HG02798 (cell line): Measurements from ENCODE around the gene YARS1.

Experiments
- ATAC-seq: cut with Tn5 transposase; IDR thresholded peaks from one replicate; pipeline ENCODE4 v1.9.1; 2021; ENCODE audit warnings: mild to moderate bottlenecking; ENCODE audit not compliant: unreplicated experiment, poor library complexity

Gene YARS1

DNA sequence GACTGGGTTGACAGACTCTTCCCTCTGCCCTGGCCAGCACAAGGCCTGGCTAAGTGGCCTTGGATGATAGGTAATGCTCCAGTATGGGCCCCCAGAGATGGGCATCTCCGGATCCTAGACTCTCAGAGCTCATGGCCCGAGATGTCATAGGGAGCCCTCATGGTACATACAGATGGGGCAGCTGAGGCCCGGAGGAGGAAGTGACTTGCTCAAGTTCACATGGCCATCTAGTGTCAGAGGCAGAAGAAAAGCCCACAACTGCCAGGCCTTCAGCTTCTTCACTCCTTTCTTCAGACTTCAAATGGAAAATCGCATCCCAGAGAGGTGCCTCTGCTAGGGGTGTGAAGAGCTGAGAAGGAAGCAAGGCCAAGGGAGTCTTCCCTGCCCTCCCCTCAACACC, 67.8 kb downstream of the YARS1 start:
- no peak for ATAC-seq

DNA sequence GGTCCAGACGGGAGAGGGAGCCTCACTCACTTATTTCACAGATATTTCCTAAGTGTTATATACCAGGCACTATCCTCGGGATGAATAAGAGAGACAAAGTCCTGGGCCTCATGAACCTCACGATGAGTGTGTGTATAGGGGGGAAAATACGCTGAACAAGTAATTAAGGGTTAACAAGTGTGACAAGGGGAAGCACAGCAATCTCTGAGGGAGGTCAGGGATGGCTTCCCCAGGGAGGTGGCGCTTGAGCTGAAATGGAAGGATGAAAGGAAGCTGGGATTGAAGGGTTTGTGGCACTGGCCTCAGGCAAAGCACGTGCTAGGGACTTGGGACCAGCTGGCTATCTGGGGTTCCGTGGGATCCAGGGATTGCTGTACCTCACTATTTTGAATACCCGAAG, 68.2 kb downstream of the YARS1 start:
- ATAC-seq = no peak

DNA sequence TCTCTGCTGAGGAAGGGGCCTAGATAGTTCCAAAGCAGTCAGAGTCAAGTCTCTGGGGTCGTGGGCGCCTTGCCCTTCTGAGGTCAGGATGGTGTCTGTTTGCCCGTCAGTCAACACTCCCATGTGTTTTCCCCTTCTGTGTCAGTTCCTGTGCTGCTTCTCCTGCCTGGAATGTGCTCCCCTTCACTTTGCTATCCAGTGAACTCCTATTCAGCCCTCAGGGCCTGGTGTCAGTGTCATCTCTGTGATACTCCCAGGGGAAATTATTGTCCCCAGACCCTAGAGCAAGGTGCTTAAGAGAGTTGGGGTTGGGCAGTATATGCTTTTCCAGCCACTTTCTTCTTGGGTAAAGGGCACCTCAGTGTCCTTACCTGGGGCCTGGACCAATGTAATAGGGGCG, 68.8 kb downstream of the YARS1 start:
- ATAC-seq = no peak

DNA sequence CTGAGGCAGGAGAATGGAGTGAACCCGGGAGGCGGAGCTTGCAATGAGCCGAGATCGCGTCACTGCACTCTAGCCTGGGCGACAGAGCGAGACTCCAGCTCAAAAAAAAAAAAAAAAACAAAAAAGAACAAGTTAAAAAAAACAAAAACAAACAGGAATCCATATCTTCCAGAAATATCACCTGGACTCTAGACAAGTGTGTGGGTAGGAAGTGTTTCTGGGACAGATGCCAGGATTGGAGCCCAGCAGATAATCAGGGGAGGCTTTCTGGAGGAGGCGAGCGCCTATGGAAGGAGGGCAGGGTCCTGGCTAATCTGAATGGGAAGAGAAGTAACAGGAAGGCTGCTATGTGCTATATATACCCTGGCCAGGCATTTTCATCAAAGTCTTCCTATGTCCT, 71.0 kb downstream of the YARS1 start:
- ATAC-seq = no peak

DNA sequence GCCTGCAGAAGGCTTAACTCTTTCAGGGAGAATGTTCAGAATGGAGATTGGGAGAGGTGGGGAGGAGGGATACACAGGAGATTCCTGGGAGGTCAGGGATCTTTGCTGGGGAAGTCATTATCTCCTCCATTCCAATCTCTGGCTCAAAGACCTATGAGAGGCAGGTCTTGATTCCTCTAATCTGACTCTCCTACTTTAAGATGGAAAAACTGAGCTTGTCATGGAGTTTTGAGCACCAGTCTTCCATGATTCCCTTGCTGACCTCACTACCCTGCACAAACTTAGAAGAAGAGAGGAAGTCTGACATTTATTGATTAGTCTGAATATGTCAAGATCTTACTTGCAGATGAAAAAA, 73.1 kb downstream of the YARS1 start:
- ATAC-seq = no peak

DNA sequence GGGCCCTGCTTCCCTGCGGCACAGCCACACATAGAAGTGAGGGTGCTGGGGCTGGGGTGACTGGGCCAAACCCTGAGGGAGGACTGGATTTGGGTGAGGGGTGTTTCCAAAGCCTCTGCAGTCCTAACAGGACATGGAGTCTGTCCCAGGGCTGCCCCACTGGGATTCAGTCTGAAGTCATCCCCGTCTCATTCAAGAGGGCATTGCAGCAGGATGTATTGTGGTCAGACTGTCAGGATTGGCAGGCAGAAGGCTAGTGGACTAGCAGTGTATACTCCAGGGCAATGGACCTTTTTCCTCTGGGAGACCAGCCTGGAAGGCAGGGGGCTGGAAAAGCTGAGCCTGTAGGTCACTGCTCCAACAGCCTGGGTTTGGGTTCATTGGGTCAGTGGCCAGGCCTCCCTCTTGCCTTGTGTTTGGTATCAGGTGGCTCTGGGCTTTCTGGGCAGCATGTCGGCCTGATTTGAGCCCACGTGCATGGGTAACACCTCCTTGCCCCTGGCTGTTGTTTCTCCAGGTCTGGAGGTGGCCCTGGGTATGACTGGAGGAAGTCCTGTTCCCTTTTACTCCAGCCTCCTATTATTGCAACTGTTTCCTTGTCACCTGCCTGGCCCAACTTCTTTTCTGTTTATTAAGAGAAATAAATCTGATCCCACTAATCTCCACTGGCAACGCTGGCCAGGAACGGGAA, 73.6 kb downstream of the YARS1 start:
- ATAC-seq = no peak

DNA sequence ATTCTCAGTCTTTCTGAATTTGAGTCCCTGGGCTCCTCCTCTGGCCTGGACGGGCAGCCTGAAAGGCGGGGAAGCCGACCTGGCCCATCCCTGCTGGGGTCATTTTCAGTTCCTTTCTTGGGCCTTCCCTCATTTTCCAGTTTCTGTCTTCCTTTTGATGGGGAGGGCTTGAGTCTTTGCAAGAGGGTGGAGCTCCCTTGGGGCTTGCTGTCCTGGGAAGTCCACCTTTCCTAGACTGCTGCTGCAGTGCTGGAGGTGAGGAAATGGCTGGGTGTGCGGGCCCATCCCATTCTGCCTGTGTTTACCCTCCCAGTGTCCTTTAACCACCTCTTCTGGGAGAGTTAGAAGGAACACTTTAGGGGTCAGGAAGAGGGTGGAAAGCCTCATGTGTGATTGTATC, 74.2 kb downstream of the YARS1 start:
- ATAC-seq = no peak

DNA sequence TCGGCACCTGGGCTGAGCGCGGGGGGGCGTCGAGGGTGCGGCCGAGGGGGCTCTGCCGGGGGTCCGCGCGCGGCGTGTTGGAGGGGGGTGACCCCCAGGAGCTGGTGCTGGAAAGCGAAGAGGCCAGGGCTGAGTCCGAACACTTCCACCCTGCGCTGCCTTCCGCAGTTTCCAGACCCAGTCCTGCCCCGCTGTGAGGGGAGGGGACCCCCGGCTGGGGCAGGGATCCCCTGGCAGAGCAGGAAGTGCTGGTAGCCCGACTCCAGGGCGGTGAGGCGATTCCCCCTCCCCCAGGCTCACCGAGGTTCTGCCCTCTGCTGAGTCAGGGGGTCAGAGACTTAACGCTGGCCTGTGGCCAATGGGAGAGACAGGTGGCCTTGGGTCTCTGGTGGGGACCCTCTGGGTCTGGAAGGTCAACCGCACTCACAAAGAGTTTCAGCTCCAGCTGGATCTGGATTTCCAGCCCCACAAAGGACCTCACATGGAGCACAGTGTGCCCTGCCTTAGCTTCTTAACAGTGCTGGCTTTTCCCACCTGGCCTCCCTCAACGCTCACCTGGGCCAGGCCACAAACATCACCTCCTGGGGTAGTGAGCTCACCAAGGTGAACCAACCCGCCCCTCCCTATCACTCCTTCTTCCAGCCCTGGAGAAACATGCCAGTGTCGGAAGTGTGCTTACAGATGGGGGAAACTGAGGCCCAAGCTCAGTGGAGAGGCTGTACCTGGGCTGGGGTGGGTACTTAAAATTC, 74.8 kb downstream of the YARS1 start:
- ATAC-seq = no peak

DNA sequence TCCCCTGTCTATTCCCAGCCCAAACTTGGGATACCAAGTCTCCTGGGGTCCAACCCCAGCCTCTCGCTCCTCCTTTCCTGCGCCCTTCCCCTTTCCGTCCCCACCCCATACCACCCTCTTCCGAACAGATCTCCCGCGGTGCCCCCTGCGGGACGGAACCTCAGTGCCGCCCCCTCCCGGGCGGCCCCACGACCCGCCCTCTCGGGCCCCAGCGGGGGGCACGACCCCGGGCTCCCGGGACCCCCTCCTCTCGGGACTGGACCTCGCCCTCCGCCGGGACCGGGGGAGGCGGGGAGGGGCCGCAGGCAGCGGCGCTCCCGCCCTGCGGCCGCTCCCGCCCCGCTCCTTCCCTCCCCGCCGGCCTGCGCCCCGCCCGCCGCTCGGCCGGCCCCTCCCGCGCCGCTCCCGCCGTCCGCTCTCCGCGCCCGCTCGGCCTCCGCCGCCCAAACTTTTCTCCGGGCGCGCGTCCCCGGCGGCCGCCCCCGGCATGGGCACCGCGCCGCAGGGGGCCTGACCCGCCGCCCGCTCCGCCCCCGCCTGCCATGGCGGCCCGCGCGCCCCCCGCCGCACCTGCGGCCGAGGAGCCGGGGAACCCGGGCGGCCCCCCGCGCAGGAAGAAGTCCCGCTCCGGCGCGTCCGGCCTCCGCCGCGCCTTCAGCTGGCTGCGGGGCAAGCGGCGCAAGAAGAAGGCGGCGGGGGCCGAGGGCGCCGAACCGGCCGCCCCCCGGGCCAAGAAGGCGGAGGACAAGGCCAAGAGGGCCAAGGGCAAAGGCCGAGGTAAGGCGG, 75.6 kb downstream of the YARS1 start:
- no peak for ATAC-seq

DNA sequence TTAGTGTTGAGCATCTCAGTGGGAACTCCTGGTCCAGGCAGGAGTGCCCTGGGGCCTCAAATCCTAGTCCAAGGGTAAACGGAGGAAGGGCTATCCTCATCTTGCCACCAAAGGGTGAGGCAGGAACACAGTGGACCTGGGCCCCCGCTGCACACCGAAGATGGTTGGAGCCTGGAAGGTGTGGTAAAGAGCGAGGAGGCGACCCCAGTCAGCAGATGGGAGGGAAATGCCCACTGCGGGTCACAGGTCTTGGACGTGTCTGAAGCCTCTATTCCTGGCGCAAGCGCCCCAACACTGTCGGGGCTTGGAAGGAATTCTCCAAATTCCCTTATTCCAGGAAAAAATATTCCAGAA, 76.1 kb downstream of the YARS1 start:
- ATAC-seq = no peak

DNA sequence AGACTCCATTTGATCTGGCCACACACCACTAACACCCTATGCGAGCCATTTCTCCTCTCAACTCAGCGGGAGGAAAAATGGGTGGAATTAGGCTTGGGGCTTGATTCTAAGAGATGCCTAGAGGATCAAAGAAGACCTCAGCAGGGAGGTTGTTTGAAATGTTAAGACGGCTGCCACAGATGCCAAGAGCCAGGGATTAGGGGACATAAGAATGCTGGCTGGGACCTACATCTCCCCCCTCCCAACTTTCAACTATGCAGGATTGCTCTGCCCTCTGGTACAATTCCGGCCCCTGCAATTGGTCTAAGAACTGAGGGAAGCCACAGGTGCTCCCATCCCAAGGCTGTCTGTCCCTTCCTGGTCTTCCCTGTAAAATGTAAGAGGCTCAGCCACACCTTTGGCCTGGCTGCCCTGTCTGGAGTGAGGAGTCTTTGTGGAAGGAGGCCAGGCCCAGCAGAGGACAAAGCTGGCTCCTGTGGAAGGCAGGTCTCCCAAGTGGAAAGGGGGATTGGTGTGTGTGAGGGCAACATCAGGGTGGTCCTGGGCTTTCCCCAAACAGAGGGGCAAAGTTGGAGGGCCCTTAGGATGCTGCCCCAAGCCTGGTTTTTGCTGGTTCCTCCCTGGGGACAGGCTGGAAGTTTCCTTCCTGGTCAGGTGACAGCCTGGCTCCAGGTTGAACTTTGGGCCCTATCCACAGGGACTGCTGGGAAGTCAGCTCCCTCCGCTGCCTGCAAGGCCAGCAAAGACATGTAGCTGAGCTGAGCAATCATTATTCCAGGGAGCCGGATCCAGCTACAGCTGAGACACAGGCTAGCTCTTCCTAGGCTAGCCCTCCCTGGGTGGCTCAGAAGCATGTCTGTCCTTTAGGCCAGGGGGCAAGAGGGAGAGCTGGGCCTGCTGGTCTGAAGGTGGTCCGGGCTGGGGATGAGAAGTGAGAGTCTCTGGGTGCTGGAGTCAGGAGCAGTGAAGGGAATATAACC, 80.1 kb downstream of the YARS1 start:
- no peak for ATAC-seq

DNA sequence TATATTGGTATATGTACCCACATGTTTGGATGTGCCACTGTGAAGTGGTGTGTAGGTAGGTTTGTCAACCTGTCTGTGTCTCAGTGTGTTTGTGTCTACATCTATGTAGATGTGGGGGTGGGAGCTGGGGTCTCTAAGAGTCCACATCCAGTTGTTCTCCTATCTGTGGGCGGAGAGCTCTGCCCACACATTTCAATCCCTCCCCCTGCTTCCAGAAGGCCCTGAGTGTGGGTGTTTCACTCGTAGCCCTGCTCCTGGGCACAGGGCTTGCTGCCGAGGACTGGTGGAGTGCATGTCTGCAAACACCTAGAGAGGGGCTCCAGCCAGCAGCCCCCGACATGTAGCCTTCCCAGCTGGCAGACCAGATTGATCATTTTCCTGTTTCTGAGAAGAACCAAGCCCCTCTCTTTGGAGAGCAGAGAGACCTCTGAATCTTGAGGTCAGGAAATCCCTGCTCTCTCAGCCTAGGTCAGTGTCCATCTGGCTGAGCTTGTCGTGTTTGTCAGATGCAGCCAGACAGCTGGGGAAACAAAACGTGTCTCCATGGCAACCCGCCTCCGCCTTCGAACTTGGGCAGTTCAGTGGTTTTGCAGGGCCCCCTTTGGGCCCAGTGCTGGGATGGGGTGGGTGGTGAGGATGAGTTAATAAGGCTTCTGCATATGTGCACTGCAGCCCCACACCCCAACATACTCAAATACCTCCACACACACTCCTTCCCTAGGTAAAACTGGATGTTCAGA, 83.4 kb downstream of the YARS1 start:
- ATAC-seq = peak; percentile 62

DNA sequence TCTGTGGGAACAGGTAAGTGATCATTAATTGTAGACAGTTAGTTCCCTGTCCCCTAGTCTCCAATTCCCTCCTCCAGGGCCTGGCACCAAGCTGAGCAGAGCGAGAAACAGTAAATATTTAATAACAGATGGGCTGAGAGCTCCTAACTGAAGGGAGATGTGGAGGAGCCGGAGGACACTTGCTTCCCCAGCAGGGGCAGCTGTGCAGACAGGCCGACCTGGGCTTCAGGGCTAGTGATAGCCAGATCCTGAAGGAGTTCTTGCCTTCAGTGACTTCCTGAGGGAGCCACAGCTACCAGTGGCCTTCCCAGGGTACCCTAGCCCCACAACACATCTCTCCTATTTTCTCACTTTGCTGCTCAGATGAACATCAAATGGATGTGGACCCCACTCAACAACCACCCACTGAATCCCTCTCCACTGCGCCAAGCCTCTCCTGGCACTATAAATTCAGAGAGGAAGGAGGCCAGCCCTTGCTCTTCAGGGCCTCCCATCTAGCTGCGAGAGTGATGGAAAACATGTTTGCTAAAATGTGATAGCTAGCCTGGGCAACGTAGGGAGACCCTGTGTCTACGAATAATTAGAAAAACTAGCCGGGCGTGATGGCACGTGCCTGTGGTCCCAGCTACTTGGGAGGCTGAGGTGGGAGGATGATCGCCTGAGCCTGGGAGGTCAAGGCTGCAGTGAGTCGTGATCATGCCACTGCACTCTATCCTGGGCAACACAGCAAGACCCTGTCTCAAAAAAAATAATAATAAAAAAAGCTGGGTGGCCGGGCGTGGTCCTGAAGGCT, 87.7 kb downstream of the YARS1 start:
- ATAC-seq = no peak

DNA sequence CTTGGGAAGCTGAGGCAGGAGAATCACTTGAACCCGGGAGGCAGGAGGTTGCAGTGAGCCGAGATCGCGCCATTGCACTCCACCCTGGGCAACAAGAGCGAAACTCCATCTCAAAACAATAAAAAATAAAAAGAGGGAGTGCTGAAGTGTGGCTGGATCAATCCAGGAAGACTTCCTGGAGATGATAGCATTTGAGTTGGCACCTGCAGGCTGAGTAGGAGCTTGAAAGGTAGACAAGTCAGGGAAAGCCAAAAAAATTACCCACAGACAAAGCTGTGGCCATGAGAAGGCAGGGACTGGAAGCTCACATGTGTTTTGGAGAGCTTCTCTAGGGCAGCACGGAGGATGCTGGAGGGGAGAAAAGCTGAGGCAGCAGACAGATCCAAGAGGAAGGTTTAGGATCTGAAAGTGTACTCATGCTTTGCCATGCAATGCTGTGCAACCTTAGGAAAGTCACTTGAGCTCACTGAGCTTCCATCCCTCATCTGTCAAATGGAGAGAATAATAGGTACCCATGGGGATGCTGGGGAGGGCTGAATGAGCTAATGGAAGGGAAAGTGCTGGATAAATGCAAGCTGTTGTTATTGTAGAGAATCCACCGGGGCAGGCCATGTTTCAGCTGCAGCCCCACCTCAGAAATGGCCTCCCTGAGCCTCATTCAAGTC, 88.6 kb downstream of the YARS1 start:
- ATAC-seq = no peak

DNA sequence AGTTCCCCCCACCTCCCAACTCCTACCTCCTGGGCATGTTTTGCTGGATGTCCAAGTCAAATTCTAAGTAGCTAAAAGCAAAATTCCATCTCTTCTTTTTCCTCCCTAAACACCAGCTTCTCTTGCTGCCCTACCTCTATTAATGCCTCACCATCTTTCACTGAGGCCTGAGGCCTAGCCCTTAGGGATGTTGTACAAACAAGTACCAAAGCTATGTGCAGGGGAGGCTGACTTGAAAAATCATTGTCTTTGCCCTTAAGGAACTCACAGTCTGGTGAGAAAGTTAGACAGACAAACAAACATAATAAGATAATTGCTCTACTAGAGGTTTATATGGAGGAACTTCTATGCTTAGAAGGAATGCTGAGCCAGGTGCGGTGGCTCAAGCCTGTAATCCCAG, 89.3 kb downstream of the YARS1 start:
- ATAC-seq = no peak

DNA sequence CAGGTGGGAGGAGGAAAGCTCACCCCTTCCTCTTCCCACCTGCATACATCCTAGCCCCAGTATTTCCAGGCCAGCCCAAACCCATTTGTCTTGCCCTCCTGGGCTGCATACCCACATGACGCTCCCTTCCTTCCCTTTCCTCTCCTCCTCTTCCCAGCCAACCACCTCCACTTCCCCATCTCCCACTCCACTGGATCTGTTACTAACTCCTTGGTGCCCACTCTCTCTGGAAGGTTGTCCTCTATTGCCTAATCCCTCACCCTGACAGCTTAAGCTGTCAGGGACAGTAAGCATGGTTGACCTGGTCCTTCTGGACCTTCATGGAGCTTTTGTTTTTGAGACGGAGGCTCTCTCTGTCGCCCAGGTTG, 91.6 kb downstream of the YARS1 start:
- ATAC-seq = no peak
